IPS DF 6.9 (cell line): Measurements from ENCODE around the gene FADS2.

Source experiments
- DNase-seq: peaks from one replicate; pipeline ENCODE4 v3.0.0-alpha.2; 2013; ENCODE audit warnings: low read depth, low spot score
- H3K27ac ChIP-seq: one replicate; pipeline ENCODE4 v1.5.1; 2013; ENCODE audit warnings: low read length, control low read depth
- H3K27me3 ChIP-seq: 2 replicates; pipeline ENCODE4 v1.6.1; 2013; ENCODE audit warnings: mild to moderate bottlenecking, low read length; ENCODE audit not compliant: control insufficient read depth, insufficient read depth
- H3K36me3 ChIP-seq: 2 replicates; pipeline ENCODE4 v1.6.1; 2013; ENCODE audit warnings: low read length; ENCODE audit not compliant: control insufficient read depth, insufficient read depth
- H3K4me1 ChIP-seq: 2 replicates; pipeline ENCODE4 v1.6.1; 2013; ENCODE audit warnings: low read length; ENCODE audit not compliant: control insufficient read depth, insufficient read depth
- H3K4me3 ChIP-seq: 2 replicates; pipeline ENCODE4 v1.5.1; 2013; ENCODE audit warnings: mild to moderate bottlenecking, low read length
- H3K9me3 ChIP-seq: 2 replicates; pipeline ENCODE4 v1.6.1; 2013; ENCODE audit warnings: low read length, inconsistent platforms; ENCODE audit not compliant: control insufficient read depth, insufficient read depth
- WGBS: extraction: QIAGEN DNeasy Blood & Tissue Kit; methylation state at CpG from one replicate; pipeline ENCODE4 v1.1.7; 2013; ENCODE audit warnings: mixed read lengths, missing lambda C conversion rate; ENCODE audit not compliant: insufficient read length, insufficient coverage; 5-methylcytosine and 5-hydroxymethylcytosine counted together

FADS2 gene

GRCh38 chr11:61899146-61899841 is 71.2 kb downstream of the FADS2 start:
- WGBS: no CpG with 5 or more reads among the region's 27 CpGs
- Histone ChIP-seq H3K36me3 (no peaks in the 10 kb centered on the region; the same call in 1 of the 2 replicates), H3K27me3 (no peaks in the 10 kb centered on the region), H3K4me3 (no peak overlapping the region), H3K4me1 (0 out of 2 replicates have a peak, but pooled peaks cover 2% of the 10 kb centered on the region), H3K9me3 (no peaks in the 10 kb centered on the region), H3K27ac (no peak overlapping the region)
- DNase-seq: peak; percentile 73

GRCh38 chr11:61900251-61900650 is 72.2 kb downstream of the FADS2 start:
- no CpG with 5 or more reads among the region's 17 CpGs for WGBS
- Histone ChIP-seq H3K27me3 (no peaks in the 10 kb centered on the region), H3K9me3 (no peaks in the 10 kb centered on the region), H3K36me3 (no peaks in the 10 kb centered on the region; the same call in 1 of the 2 replicates), H3K4me3 (no peak overlapping the region), H3K27ac (no peak overlapping the region), H3K4me1 (0 out of 2 replicates have a peak, but pooled peaks cover 2% of the 10 kb centered on the region)
- DNase-seq: no peak

- WGBS: no CpG with 5 or more reads among the region's 10 CpGs
- DNase-seq: no peak
- H3K4me1 ChIP-seq: 0 out of 2 replicates have a peak, but pooled peaks cover 2% of the 10 kb centered on the region
Measured at GRCh38 chr11:61901397-61901796, 73.3 kb downstream of the FADS2 start.

GRCh38 chr11:61902313-61902712 is 74.2 kb downstream of the FADS2 start:
- Histone ChIP-seq H3K4me3 (no peak overlapping the region), H3K36me3 (no peaks in the 10 kb centered on the region; the same call in 1 of the 2 replicates), H3K27me3 (no peaks in the 10 kb centered on the region), H3K27ac (no peak overlapping the region), H3K9me3 (no peaks in the 10 kb centered on the region), H3K4me1 (0 out of 2 replicates have a peak, but pooled peaks cover under 1% of the 10 kb centered on the region)
- no CpG with 5 or more reads among the region's 11 CpGs for WGBS
- DNase-seq: no peak

More at GRCh38 chr11:61901397-61901796, 73.3 kb downstream of the FADS2 start:
- H3K36me3 ChIP-seq: no peaks in the 10 kb centered on the region; the same call in 1 of the 2 replicates
- H3K4me3 ChIP-seq: no peak overlapping the region
- no peak overlapping the region for H3K27ac ChIP-seq
- H3K27me3 ChIP-seq: no peaks in the 10 kb centered on the region
- no peaks in the 10 kb centered on the region for H3K9me3 ChIP-seq

GRCh38 chr11:61903845-61904244 is 75.7 kb downstream of the FADS2 start:
- Histone ChIP-seq H3K36me3 (no peaks in the 10 kb centered on the region), H3K4me3 (no peak overlapping the region), H3K9me3 (no peaks in the 10 kb centered on the region), H3K27ac (no peak overlapping the region), H3K27me3 (no peaks in the 10 kb centered on the region), H3K4me1 (no peaks in the 10 kb centered on the region)
- DNase-seq: no peak
- WGBS: no CpG with 5 or more reads among the region's 3 CpGs

GRCh38 chr11:61904539-61905048 is 76.5 kb downstream of the FADS2 start:
- Histone ChIP-seq H3K4me1 (no peaks in the 10 kb centered on the region), H3K4me3 (no peak overlapping the region; the same call in 1 of the 2 replicates), H3K27me3 (no peaks in the 10 kb centered on the region), H3K9me3 (no peaks in the 10 kb centered on the region), H3K27ac (no peak overlapping the region), H3K36me3 (no peaks in the 10 kb centered on the region)
- DNase-seq: no peak
- WGBS: no CpG with 5 or more reads among the region's 19 CpGs

GRCh38 chr11:61905067-61905696 is 77.1 kb downstream of the FADS2 start:
- Histone ChIP-seq H3K9me3 (no peaks in the 10 kb centered on the region), H3K4me1 (no peaks in the 10 kb centered on the region), H3K4me3 (no peak overlapping the region), H3K27me3 (no peaks in the 10 kb centered on the region), H3K36me3 (no peaks in the 10 kb centered on the region), H3K27ac (no peak overlapping the region)
- no CpG with 5 or more reads among the region's 13 CpGs for WGBS
- DNase-seq: no peak

GRCh38 chr11:61905801-61906521 is 77.9 kb downstream of the FADS2 start:
- no peaks in the 10 kb centered on the region for H3K9me3 ChIP-seq
- no peak for DNase-seq
- WGBS: no CpG with 5 or more reads among the region's 14 CpGs
- H3K27me3 ChIP-seq: no peaks in the 10 kb centered on the region
- no peaks in the 10 kb centered on the region for H3K4me1 ChIP-seq
- H3K4me3 ChIP-seq: no peak overlapping the region
- no peaks in the 10 kb centered on the region for H3K36me3 ChIP-seq
- no peak overlapping the region for H3K27ac ChIP-seq

- no peaks in the 10 kb centered on the region for H3K9me3 ChIP-seq
- no peak overlapping the region for H3K27ac ChIP-seq
- H3K4me3 ChIP-seq: no peak overlapping the region
- H3K27me3 ChIP-seq: no peaks in the 10 kb centered on the region
- DNase-seq: no peak
- no peaks in the 10 kb centered on the region for H3K4me1 ChIP-seq
- no CpG with 5 or more reads among the region's 14 CpGs for WGBS
- no peaks in the 10 kb centered on the region for H3K36me3 ChIP-seq
Measured at GRCh38 chr11:61906522-61906909, 78.4 kb downstream of the FADS2 start.

GRCh38 chr11:61907282-61907681 is 79.2 kb downstream of the FADS2 start:
- no peaks in the 10 kb centered on the region for H3K4me1 ChIP-seq
- H3K27me3 ChIP-seq: no peaks in the 10 kb centered on the region
- H3K27ac ChIP-seq: no peak overlapping the region
- no peak overlapping the region for H3K4me3 ChIP-seq
- no CpG with 5 or more reads among the region's 19 CpGs for WGBS
- no peaks in the 10 kb centered on the region for H3K9me3 ChIP-seq
- DNase-seq: no peak
- no peaks in the 10 kb centered on the region for H3K36me3 ChIP-seq
